GM12872 (cell line): ENCODE data around the gene TMCC2.

Experiments used
- TF ChIP-seq, protein P1 (sequence below): IDR thresholded peaks from 3 replicates; pipeline ENCODE4 v1.5.1; 2011; ENCODE audit warnings: low read depth, mild to moderate bottlenecking, low read length, moderate library complexity; ENCODE audit not compliant: insufficient read depth

The TMCC2 gene

DNA sequence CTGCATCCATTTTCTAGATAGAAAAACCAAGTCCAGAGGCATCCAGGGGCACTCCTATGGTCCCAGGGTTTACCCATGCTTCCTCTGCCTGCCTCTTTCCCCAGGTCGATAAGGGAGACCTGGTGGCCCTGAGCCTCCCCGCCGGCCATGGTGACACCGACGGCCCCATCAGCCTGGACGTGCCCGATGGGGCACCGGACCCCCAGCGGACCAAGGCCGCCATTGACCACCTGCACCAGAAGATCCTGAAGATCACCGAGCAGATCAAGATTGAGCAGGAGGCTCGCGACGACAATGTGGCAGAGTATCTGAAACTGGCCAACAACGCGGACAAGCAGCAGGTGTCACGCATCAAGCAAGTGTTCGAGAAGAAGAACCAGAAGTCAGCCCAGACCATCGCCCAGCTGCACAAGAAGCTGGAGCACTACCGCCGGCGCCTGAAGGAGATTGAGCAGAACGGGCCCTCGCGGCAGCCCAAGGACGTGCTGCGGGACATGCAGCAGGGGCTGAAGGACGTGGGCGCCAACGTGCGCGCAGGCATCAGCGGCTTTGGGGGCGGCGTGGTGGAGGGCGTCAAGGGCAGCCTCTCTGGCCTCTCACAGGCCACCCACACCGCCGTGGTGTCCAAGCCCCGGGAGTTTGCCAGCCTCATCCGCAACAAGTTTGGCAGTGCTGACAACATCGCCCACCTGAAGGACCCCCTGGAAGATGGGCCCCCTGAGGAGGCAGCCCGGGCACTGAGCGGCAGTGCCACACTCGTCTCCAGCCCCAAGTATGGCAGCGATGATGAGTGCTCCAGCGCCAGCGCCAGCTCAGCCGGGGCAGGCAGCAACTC, 41.3 kb downstream of the TMCC2 start:
- TF ChIP-seq, protein P1, sequence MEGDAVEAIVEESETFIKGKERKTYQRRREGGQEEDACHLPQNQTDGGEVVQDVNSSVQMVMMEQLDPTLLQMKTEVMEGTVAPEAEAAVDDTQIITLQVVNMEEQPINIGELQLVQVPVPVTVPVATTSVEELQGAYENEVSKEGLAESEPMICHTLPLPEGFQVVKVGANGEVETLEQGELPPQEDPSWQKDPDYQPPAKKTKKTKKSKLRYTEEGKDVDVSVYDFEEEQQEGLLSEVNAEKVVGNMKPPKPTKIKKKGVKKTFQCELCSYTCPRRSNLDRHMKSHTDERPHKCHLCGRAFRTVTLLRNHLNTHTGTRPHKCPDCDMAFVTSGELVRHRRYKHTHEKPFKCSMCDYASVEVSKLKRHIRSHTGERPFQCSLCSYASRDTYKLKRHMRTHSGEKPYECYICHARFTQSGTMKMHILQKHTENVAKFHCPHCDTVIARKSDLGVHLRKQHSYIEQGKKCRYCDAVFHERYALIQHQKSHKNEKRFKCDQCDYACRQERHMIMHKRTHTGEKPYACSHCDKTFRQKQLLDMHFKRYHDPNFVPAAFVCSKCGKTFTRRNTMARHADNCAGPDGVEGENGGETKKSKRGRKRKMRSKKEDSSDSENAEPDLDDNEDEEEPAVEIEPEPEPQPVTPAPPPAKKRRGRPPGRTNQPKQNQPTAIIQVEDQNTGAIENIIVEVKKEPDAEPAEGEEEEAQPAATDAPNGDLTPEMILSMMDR = no peak

DNA sequence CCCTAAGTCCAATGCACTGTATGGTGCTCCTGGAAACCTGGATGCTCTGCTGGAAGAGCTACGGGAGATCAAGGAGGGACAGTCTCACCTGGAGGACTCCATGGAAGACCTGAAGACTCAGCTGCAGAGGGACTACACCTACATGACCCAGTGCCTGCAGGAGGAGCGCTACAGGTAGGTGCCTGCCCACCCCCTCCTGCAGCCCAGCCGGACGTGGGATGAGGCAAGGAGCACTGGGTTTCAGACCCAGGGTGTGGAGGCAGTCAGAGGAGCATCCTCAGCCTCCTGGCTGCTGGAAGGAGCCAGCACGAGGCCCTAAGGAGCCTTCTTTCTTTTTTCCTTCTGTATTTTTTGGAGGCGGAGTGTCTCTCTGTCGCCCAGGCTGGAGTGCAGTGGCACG, 42.0 kb downstream of the TMCC2 start:
- TF ChIP-seq, protein P1 = no peak

DNA sequence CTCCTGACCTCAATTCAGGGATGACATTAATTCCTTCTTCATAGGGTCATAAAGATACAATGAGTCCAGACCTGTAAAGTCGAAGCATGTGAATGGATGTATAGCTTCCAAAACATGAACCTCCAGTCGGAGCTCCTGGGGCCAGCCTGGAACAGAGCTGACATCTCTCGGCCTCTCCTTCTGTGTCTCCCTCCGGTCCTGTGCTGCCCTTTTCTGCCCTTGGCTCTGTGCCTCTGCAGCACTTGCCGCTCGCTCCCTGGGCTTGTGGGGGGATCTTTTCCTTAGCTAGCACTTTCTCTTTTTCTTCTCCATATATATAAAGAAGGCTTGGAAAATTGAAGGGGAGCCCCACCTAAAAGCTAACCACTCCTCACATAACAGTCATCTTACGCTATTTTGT, 42.5 kb downstream of the TMCC2 start:
- TF ChIP-seq, protein P1 = no peak

DNA sequence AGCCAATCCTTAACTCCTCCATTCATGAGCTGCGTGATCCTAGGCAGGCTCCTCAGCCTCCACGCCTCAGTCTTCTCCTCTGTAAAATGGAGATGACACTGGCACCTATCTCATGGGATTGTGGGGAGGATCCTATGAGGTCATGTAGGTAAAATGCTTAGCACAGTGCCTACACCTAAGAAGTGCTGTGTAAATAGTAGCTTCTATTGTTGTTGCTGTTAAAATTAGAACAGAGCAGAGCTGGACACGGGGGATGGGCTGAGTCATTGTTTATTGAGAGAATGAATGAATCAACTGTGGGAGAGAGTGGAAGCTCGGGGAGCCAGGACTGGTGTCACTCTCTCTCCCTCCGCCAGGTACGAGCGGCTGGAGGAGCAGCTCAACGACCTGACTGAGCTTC, 43.0 kb downstream of the TMCC2 start:
- TF ChIP-seq, protein P1 = no peak

DNA sequence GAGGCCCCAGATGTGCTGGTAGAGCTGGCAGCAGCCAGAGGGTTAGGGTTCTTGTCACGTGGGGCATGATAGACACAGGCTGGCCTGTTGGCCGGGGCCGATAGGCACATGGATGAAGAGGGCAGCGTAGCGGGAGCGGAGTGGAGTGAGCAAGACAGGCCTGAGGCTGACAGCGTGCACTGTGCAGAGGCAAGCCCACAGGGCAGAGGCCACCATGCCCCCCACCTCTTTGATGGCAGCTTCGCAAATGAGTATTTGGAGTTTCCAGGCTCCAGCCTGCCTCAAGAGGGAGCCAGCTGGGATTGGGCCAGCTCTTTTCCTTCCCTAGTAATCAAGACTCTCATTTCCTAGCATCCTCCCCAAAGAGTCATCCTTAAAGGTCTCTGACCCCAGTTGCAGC, 43.5 kb downstream of the TMCC2 start:
- TF ChIP-seq, protein P1 = no peak

DNA sequence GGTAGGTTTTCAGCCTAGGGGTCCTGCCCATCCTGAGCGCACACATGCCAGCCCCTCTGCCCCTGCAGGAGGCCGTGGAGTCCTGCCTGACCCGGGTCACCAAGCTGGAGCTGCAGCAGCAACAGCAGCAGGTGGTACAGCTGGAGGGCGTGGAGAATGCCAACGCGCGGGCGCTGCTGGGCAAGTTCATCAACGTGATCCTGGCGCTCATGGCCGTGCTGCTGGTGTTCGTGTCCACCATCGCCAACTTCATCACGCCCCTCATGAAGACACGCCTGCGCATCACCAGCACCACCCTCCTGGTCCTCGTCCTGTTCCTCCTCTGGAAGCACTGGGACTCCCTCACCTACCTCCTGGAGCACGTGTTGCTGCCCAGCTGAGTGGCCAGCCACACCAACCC, 44.0 kb downstream of the TMCC2 start:
- TF ChIP-seq, protein P1 = no peak

DNA sequence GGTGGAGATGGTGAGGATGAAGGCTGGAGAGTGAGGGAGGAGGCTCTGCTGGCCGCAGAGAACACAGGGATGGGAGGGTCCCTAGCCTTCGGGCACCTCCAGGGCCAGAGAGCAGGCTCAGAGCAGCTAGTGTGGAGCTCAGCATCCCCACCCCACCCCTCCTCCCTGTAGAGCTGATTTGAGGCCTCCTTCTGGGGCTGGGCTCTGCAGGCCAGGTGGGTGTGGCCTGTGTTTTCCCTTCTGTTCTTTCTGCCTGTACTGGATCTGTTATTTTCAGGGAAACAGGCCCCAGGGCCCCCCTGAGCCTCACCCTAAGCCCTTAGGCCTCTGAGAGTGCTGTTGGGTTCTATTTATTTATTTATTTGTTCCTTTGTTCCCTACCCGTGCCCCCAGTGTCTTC, 44.8 kb downstream of the TMCC2 start:
- TF ChIP-seq, protein P1 = no peak

DNA sequence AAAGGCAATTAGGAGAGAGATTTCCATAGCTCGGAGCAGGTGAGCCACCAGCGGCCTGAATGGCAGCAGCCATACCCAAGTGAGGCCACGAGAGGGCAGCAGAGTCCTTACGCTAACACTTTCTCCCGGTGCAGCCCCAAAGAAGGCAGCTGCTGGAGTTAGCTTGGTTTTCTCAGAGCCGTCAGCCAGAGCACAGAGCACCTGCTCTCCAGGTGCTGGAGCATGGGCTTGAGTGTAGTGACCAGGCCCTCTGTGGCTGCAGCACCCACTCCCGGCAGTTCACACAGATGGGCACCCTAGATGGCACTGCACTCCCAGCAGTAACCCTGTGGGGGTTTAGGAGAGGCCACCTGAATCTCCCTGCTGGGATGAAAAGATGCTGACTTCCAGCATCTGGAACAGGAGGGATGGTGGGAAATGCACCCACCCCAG, 45.8 kb downstream of the TMCC2 start:
- TF ChIP-seq, protein P1 = peak; percentile 99
